ENCODE results near the gene UBTD1.

Gene UBTD1

GRCh38 chr10:97483506-97483905 lies 15.2 kb upstream of the UBTD1 start:
- no peak for DNase-seq

DNA sequence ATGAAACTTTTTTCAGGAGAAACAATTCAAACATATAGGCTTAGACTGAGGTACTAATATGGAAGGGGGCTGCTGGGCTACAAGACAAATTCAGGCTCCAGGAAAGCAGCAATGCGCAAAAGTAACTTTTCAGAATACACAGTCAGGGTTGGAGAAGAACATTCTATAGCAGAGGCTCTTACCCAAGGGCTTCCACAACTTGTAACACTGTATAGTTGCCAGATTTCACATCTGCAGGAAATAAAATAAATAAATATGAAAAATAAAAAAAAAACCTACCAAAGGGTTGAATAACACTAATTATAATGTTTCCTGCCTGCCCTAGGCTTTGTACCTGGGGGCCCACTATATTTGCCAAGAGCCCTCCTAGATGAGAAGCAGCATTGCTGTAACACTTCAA lies 14.8 kb upstream of the UBTD1 start:
- no peak for DNase-seq

GRCh38 chr10:97485647-97486281 lies 13.0 kb upstream of the UBTD1 start:
- no peak for DNase-seq

- DNase-seq = no peak
Measured at GRCh38 chr10:97490592-97490991, 8.1 kb upstream of the UBTD1 start.

GRCh38 chr10:97494151-97494550 lies 4.6 kb upstream of the UBTD1 start:
- no peak for DNase-seq

GRCh38 chr10:97494863-97495506 lies 3.7 kb upstream of the UBTD1 start:
- peak; percentile 3 to 55 (median 37) for DNase-seq

- peak; percentile 40 to 60 (median 50) for DNase-seq
Measured at GRCh38 chr10:97497572-97498075, 1.1 kb upstream of the UBTD1 start.

DNA sequence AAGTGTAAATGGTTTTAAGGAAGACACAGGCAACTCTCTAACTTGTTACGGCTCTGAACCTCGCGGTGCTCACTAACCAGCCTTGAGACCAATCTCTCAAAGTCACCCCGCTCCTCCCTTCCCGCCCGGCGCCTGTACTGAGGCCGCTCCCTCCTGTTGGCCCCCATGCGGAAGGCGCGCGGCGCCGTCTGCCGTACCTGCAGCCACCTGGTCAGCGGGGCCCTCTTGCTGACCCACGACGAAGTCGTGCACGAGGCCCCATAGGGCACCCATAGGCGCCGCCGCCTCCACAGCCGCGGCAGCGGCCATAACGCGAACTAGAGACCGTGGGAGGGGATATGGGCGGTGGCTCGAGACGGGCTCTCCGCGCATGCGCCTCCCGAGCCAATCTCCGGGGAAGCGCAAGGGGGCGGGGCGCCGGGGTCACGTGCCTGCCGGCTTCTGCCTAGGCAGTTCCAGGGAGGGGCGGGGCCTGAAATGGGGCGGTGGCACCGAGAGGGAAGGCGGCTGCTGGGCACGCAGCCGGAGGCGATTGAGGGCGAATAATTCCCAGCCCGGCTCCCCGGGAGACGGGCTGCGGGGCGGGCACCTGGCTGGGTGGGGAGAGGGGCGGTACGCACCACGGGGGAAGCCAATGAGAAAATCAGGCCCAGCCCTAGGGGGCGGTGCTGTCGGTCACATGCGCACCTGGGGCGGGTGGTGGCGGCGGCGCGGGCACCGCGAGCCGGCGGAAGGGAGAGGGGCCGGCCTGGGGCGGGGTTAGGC lies 466 bp upstream of the UBTD1 start, which contains the start of gene MMS19:
MMS19 (minus strand) TSS at position 347 of the 765 bp plus-strand sequence; CDS start at position 309, 38 bp downstream.
- peak; percentile 98 to 100 (median 99) for DNase-seq

DNA sequence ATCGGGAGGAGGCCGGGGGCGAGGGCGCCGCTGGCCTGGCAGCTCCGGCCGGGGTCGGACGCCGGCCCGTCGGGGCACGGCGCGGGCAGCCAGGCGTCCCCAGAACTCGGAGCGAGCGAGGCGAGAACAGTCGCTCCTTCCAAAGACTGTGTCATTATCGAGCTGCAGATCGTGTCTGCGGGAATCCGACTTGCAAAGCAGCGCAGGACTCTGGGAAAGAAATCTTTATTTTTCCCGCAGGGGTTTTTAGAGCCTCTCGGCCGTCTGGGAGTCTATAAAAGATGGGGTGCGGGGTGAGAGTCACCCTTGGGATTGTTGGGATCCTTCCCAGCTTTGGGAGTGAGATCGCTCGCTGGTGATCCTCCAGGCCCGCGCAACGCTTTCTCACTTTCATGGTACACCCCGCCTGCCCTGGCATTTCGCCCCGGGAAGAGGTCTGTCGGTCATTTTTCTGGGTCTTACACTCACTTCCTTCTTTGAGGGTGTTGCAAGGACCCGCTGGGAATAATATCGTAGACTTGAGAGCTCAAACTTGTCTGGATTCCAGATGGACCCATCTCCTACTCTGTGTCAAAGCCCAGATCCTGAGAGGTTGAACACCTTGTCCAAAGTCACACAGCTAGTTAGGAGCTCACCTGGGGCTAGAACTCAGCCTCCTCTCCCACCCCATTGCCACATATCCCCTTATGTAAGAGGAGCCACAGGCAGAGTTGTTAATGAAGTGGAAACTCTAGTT lies 1.0 kb downstream of the UBTD1 start:
- peak in 1 of 6 experiments; percentile 54 for DNase-seq

- DNase-seq = peak in 1 of 6 experiments; percentile 13
Measured at GRCh38 chr10:97500297-97500575, 1.5 kb downstream of the UBTD1 start.

- no peak for DNase-seq
Measured at GRCh38 chr10:97502916-97503315, 4.2 kb downstream of the UBTD1 start.

DNA sequence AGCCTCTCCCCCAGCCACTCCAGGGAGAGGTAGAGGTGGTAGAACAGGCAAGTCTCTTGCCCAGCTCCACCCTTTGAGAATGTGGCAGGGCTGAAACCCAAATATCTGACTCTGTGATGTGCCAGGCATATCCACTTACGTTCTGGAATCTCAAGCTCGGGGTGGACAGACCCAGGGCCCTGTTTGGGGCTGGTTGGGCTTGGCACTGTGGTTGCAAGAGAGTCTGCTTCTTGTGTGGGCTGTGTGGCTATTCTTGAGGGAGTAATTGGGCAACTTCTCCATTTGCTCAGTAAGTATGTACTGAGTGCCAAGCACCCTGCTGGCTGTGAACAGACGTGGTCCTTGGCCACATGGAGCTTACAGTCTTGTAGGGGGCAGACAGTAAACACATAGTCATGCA lies 4.7 kb downstream of the UBTD1 start:
- DNase-seq = no peak

DNA sequence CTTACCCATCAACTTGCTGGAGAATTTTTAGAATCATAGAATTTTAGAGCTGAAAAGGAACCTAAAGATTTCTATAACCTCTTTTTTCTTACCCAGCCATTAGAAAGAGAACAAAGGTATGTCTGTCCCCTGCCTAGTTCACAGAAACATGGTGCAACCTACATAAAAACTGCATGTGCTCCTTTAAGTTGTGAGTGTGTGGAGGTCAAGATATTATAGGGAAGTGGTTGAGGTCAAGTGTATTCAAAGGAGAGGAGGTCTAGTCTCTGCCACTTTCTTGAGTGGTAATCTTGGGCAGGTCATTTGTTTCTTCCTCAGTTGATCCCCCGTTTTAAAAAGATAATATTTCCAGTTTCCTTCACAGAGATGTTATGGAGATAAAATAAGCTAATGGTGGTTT lies 6.4 kb downstream of the UBTD1 start:
- DNase-seq = no peak

DNA sequence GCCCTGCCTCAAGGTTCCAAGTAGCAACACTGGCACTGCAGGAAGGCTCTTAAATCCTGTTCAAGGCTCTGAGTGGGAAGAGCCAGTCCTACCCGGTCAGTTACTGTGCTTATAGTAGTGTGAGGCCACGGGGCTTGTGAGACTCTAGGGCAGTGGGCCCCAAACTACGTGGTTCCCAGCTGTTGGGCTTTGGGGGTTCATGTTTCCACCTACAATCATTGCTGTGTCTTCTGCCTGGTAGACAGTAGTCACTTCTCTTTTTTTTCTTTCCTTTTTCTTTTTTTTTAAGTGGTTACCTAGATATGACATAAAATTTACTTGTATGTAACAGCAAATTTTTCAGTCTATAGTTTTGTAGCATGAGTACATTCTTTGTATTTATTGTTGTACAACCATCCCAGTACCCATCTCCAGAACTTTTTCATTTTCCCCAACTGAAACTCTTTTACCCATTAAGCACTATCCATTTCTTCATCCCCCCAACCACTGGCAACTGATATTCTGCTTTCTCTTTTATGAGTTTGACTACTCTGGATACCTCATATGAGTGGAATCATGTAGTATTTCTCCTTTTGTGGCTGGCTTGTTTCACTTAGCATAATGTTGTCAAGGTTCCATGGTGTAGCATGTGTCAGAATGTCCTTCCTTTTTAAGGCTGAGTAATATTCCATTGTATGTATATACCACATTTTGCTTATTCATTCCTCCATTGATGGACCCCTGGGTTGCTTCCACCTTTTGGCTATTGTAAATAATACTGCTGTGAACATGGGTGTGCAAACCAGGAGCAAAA lies 7.7 kb downstream of the UBTD1 start:
- no peak for DNase-seq

- no peak for DNase-seq
Measured at GRCh38 chr10:97508342-97508741, 9.6 kb downstream of the UBTD1 start.

DNA sequence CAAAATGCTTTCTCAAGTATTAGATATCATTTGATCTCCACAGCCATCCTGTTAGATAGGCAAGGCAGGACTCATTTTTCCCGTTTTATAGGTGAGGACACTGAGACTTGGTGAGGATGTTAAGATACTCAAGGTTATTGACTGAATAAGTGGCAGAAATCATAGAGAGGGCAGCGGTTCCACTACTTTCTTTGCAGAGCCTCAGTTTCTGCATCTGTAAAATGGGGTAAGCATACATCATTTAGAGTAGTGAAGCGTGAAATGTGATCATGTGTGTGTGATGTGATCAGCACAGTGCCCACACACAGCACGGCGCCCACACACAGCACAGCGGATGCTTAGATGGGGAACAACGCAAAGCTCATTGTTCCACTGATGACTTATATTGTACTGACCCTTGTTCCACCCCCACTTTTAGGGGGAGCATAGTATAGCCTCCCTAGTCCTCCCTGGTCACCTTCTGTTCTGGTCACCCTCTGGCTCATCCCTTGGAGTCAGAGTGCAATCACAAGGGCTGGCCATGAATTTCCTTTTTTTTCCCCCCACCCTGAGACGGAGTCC lies 10.5 kb downstream of the UBTD1 start:
- no peak for DNase-seq

DNA sequence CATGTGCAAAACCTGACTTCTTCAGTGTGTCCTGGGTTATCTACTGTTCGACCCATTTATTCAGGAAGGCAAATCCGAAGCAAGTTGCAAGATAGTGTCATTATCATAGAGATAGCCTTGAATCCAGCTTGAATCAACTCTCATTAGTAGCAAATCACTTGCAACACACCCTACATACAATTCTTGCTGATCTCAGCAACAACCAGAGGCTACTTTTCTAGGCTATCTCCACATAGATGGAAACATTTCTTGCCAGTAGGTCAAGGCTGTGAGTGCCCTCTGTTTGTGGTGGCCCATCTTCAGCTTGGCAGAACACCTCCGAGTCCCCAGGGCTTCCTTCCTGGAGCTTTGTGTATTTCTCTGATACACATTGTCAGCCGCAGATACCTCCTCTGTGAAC lies 12.0 kb downstream of the UBTD1 start:
- no peak for DNase-seq

GRCh38 chr10:97511711-97512440 lies 13.2 kb downstream of the UBTD1 start:
- no peak for DNase-seq

- DNase-seq = no peak
Measured at GRCh38 chr10:97512993-97513392, 14.3 kb downstream of the UBTD1 start.

GRCh38 chr10:97514344-97514743 lies 15.6 kb downstream of the UBTD1 start:
- DNase-seq = no peak

- no peak for DNase-seq
Measured at GRCh38 chr10:97515271-97515978, 16.7 kb downstream of the UBTD1 start.
